K562 (cell line): ENCODE results near the gene MGST3. TPM values are rescaled to one million over a fixed set of nuclear protein-coding genes. Genes with fewer than 3 reads are reported as not detected.

Experiments used
- CBX5 ChIP-seq: IDR thresholded peaks from 2 replicates; pipeline ENCODE4 v1.6.1; 2014; ENCODE audit warnings: low read depth, borderline replicate concordance
- COPS2 ChIP-seq: fragments of 450-650 bp; conservative IDR thresholded peaks from 2 replicates; pipeline ENCODE4 v1.6.1; 2016; ENCODE audit warnings: mild to moderate bottlenecking, moderate library complexity
- CREM ChIP-seq: IDR thresholded peaks from 2 replicates; pipeline ENCODE4 v1.6.1; 2014; ENCODE audit warnings: antibody characterized with exemption, low read depth
- DIDO1 ChIP-seq: fragments of 450-650 bp; IDR thresholded peaks from 2 replicates; pipeline ENCODE4 v1.6.1; 2016; ENCODE audit warnings: low read depth, missing biosample characterization, missing genetic modification characterization
- ELF4 ChIP-seq: fragments of 450-650 bp; formaldehyde crosslinking; IDR thresholded peaks from 2 replicates; pipeline ENCODE4 v1.4.0; 2022; ENCODE audit warnings: missing genetic modification characterization
- ETS2 ChIP-seq: IDR thresholded peaks from 2 replicates; pipeline ENCODE4 v1.6.1; 2016; ENCODE audit warnings: borderline replicate concordance, missing genetic modification characterization, mild to moderate bottlenecking, moderate library complexity, missing compliant biosample characterization; ENCODE audit not compliant: poor library complexity, severe bottlenecking
- FOXJ3 ChIP-seq: sonication (generic); formaldehyde crosslinking; IDR thresholded peaks from 2 replicates; pipeline ENCODE4 v1.4.0; 2020; ENCODE audit warnings: mild to moderate bottlenecking, missing genetic modification reagents
- FOXM1 ChIP-seq, 2 experiments: fragments of 450-650 bp in 1 of 2; sonication (generic) in 1 of 2; formaldehyde crosslinking in 1 of 2; IDR thresholded peaks; 2 replicates each; pipeline versions ENCODE4 v1.6.1 to v1.9.0; 2017 to 2022; ENCODE audit warnings: low read depth in 2 of 2, mild to moderate bottlenecking in 2 of 2, missing genetic modification reagents in 1 of 2, moderate library complexity in 1 of 2
- HLTF ChIP-seq: fragments of 450-650 bp; IDR thresholded peaks from 2 replicates; pipeline ENCODE4 v1.6.1; 2016
- ILF3 ChIP-seq: fragments of 450-650 bp; IDR thresholded peaks from 2 replicates; pipeline ENCODE4 v1.6.1; 2018; ENCODE audit warnings: antibody characterized with exemption, mild to moderate bottlenecking, moderate library complexity, borderline replicate concordance
- KLF16 ChIP-seq: IDR thresholded peaks from 2 replicates; pipeline ENCODE4 v1.6.1; 2016; ENCODE audit warnings: antibody characterized with exemption
- MED1 ChIP-seq: sonication (generic); formaldehyde crosslinking; IDR thresholded peaks from 2 replicates; pipeline ENCODE4 v1.8.1; 2023; ENCODE audit warnings: missing genetic modification reagents, borderline replicate concordance
- MXI1 ChIP-seq: IDR thresholded peaks from 2 replicates; pipeline ENCODE4 v1.6.1; 2011; ENCODE audit warnings: low read depth, mild to moderate bottlenecking, improper control_type of control experiment, low read length
- NFE2L1 ChIP-seq: fragments of 450-650 bp; IDR thresholded peaks from 2 replicates; pipeline ENCODE4 v1.6.1; 2016; ENCODE audit warnings: missing genetic modification characterization, low read depth, mild to moderate bottlenecking, missing compliant biosample characterization, moderate library complexity, borderline replicate concordance
- POLR2AphosphoS5 ChIP-seq: IDR thresholded peaks from 2 replicates; pipeline ENCODE4 v1.6.1; 2011; ENCODE audit warnings: mild to moderate bottlenecking, low read depth, low read length, moderate library complexity; ENCODE audit not compliant: control insufficient read depth, insufficient read depth
- TEAD1 ChIP-seq, 2 experiments: fragments of 450-650 bp in 1 of 2; sonication (generic) in 1 of 2; formaldehyde crosslinking; IDR thresholded peaks; 2 replicates each; pipeline versions ENCODE4 v1.4.0 to v1.8.0; 2020 to 2022; ENCODE audit warnings: mild to moderate bottlenecking in 2 of 2, missing genetic modification reagents in 1 of 2
- ZC3H4 ChIP-seq: sonication (generic); formaldehyde crosslinking; IDR thresholded peaks from 2 replicates; pipeline ENCODE4 v1.9.0; 2021; ENCODE audit warnings: missing genetic modification reagents, borderline replicate concordance
- ZKSCAN8 ChIP-seq: fragments of 200-800 bp; sonication (Bioruptor generic); IDR thresholded peaks from 2 replicates; pipeline ENCODE4 v1.6.1; 2016; ENCODE audit warnings: missing genetic modification characterization, missing compliant biosample characterization
- ZNF124 ChIP-seq: sonication (generic); formaldehyde crosslinking; IDR thresholded peaks from 2 replicates; pipeline ENCODE4 v1.8.1; 2022; ENCODE audit warnings: missing genetic modification reagents
- ZSCAN32 ChIP-seq: fragments of 450-650 bp; formaldehyde crosslinking; IDR thresholded peaks from 2 replicates; pipeline ENCODE4 v1.4.0; 2020; ENCODE audit warnings: mild to moderate bottlenecking, moderate library complexity
- polyA plus RNA-seq, 8 experiments: library from polyadenylated mRNA; depleted of rRNA in 4 of 8; stranded (reverse) in 5 of 8; unstranded in 3 of 8; fragments of >200 nt; fragmentation: Nextera tagmentation in 2 of 8; fragmentation: Illumina TruSeq in 1 of 8; extraction: Ambion mirVana in 2 of 8; extraction: Trizol in 1 of 8; gene quantifications; 2 replicates each; pipeline versions ENCODE4 v1.2.1 to v1.2.3, GENCODE V29; 2011 to 2014; ENCODE audit warnings: inconsistent platforms in 1 of 8, missing spikeins in 1 of 8
- total RNA-seq, 7 experiments: library from RNA; depleted of rRNA in 6 of 7; stranded (reverse); fragments of >200 nt in 6 of 7; fragmentation: Illumina TruSeq in 2 of 7; extraction: Trizol in 2 of 7; gene quantifications; 2 replicates each; pipeline versions ENCODE4 v1.2.1 to v1.2.3, GENCODE V29; 2011 to 2021; ENCODE audit warnings: low replicate concordance in 1 of 7
- TF ChIP-seq, protein P1 (sequence below), 2 experiments: fragments of 450-650 bp in 1 of 2; sonication (generic) in 1 of 2; formaldehyde crosslinking; conservative IDR thresholded peaks; 2 replicates each; pipeline versions ENCODE4 v1.4.0 to v1.8.1; 2020 to 2022; ENCODE audit warnings: mild to moderate bottlenecking in 1 of 2, missing genetic modification reagents in 1 of 2
- TF ChIP-seq, protein P2 (sequence below): sonication (generic); formaldehyde crosslinking; IDR thresholded peaks from 2 replicates; pipeline ENCODE4 v1.8.1; 2023; ENCODE audit warnings: mild to moderate bottlenecking, missing genetic modification reagents, moderate library complexity
- TF ChIP-seq, protein P3 (sequence below): sonication (generic); formaldehyde crosslinking; IDR thresholded peaks from 2 replicates; pipeline ENCODE4 v1.8.1; 2022; ENCODE audit warnings: missing genetic modification reagents
- TF ChIP-seq, protein P4 (sequence below): sonication (generic); formaldehyde crosslinking; IDR thresholded peaks from 2 replicates; pipeline ENCODE4 v1.8.1; 2022; ENCODE audit warnings: missing genetic modification reagents

Gene MGST3
- total and polyA plus RNA-seq, 9 of the 15 experiments (the other 6 are each of a cell fraction or from before 2014, with no cell fraction given), result 70.7 to 287 (median 105) TPM

DNA sequence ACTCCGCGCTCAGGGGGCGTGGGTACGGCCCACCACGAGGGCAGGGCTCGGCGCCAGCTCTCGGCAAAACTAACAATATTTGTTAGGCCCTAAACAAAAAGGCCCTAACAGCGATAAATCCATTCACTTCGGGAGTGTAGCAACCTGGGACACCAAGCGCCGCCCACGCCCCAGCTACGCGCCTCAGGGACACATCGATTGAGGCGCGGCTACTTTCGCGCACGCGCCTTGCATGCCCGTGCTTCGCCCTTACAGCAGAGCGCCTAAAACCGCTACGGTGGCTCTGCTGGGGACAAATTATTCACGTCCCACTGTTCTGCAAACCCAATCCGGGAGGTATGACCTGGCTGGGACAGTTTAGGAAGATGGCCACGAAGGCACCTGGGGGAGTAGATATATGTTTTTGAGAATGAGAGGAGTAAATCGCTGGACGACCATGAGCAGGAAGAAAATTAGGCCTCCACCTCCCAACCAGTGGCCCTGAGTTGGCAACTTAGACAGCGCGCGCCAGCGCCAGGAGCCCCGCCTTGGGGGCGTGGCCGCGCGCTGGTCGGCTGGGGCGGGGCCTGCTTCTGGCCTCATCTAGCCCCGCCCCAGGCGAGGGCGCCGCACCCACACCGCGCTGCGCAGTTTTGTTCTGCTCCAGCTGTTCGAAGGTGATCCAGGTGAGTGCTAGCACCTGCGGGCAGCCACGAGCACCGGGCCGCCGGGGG, at the start of gene MGST3 (continued):
- TF ChIP-seq, protein P1, sequence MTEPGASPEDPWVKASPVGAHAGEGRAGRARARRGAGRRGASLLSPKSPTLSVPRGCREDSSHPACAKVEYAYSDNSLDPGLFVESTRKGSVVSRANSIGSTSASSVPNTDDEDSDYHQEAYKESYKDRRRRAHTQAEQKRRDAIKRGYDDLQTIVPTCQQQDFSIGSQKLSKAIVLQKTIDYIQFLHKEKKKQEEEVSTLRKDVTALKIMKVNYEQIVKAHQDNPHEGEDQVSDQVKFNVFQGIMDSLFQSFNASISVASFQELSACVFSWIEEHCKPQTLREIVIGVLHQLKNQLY (CRISPR knock-in tag; conservative IDR thresholded peaks at IDR 0.05), result no peak
- TF ChIP-seq MED1 (CRISPR knock-in tag) (no peak), FOXJ3 (no peak), ZC3H4 (CRISPR knock-in tag) (no peak), CBX5 (no peak), DIDO1 (peak; percentile 59; the same call in 1 of the 2 replicates), FOXM1 (IDR thresholded peaks at IDR 0.05; ENCODE audit: low read depth) (0 out of 2 replicates have a peak, but pooled peaks have one; percentile 61), FOXM1 (CRISPR knock-in tag; IDR thresholded peaks at IDR 0.05; ENCODE audit: low read depth) (no peak), COPS2 (no peak), MXI1 (no peak), NFE2L1 (tag) (no peak), CREM (peak; percentile 88), HLTF (no peak), ZNF124 (CRISPR knock-in tag) (no peak), ZSCAN32 (CRISPR knock-in tag) (no peak), ETS2 (no peak), ZKSCAN8 (CRISPR knock-in tag) (no peak), TEAD1 (CRISPR knock-in tag; IDR thresholded peaks at IDR 0.05) (peak; percentile 35 to 68; a peak in 1 of 4 replicates), POLR2AphosphoS5 (peak; percentile 67), KLF16 (peak; percentile 84), ILF3 (no peak), ELF4 (no peak)
- TF ChIP-seq, protein P2, sequence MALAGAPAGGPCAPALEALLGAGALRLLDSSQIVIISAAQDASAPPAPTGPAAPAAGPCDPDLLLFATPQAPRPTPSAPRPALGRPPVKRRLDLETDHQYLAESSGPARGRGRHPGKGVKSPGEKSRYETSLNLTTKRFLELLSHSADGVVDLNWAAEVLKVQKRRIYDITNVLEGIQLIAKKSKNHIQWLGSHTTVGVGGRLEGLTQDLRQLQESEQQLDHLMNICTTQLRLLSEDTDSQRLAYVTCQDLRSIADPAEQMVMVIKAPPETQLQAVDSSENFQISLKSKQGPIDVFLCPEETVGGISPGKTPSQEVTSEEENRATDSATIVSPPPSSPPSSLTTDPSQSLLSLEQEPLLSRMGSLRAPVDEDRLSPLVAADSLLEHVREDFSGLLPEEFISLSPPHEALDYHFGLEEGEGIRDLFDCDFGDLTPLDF (CRISPR knock-in tag), result peak; percentile 77
- TF ChIP-seq, protein P3, sequence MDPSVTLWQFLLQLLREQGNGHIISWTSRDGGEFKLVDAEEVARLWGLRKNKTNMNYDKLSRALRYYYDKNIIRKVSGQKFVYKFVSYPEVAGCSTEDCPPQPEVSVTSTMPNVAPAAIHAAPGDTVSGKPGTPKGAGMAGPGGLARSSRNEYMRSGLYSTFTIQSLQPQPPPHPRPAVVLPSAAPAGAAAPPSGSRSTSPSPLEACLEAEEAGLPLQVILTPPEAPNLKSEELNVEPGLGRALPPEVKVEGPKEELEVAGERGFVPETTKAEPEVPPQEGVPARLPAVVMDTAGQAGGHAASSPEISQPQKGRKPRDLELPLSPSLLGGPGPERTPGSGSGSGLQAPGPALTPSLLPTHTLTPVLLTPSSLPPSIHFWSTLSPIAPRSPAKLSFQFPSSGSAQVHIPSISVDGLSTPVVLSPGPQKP (CRISPR knock-in tag), result no peak
- TF ChIP-seq, protein P4, sequence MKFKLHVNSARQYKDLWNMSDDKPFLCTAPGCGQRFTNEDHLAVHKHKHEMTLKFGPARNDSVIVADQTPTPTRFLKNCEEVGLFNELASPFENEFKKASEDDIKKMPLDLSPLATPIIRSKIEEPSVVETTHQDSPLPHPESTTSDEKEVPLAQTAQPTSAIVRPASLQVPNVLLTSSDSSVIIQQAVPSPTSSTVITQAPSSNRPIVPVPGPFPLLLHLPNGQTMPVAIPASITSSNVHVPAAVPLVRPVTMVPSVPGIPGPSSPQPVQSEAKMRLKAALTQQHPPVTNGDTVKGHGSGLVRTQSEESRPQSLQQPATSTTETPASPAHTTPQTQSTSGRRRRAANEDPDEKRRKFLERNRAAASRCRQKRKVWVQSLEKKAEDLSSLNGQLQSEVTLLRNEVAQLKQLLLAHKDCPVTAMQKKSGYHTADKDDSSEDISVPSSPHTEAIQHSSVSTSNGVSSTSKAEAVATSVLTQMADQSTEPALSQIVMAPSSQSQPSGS (CRISPR knock-in tag), result no peak
